NCI-H748 (cell line): ENCODE data around the gene RIOK3.

ENCODE experiments used
- DNase-seq: peaks from one replicate; lab custom pipeline; 2025; ENCODE audit not compliant: unreplicated experiment; lab: John Stamatoyannopoulos, UW

Gene RIOK3

GRCh38 chr18:23528580-23529472 lies 75.7 kb downstream of the RIOK3 start:
- no peak for DNase-seq

GRCh38 chr18:23529604-23530003 lies 76.5 kb downstream of the RIOK3 start:
- no peak for DNase-seq

GRCh38 chr18:23530195-23530594 lies 77.1 kb downstream of the RIOK3 start:
- DNase-seq: no peak

- no peak for DNase-seq
Measured at GRCh38 chr18:23531912-23532311, 78.8 kb downstream of the RIOK3 start.
